ENCODE results near the gene IFNA2.
"Not testable (repeated sequence)": the region's sequence is repeated elsewhere in the genome, so short reads cannot be mapped to it uniquely, and the experiment has no call there.

The IFNA2 gene

GRCh38 chr9:21398955-21399489, 13.8 kb upstream of the IFNA2 start:
- H3K27ac ChIP-seq: no peak overlapping the region
- no peaks in the 10 kb centered on the region for H3K36me3 ChIP-seq (ENCODE audit: insufficient read depth, low read length)
- DNase-seq (ENCODE audit: low read depth, low spot score): no peak
- H3K9me3 ChIP-seq (ENCODE audit: low read depth, low read length): no peaks in the 10 kb centered on the region
- H3K9ac ChIP-seq (ENCODE audit: insufficient read length): no peak overlapping the region
- H3K4me3 ChIP-seq: no peak overlapping the region
- TF ChIP-seq POLR2AphosphoS5 (IDR thresholded peaks at IDR 0.05; ENCODE audit: borderline replicate concordance, low read depth, low read length) (no peak), FOXP2 (optimal IDR thresholded peaks at IDR 0.05; ENCODE audit: control extremely low read depth, extremely low read length, insufficient read depth) (no peak), EZH2 (IDR thresholded peaks at IDR 0.05) (no peak)

GRCh38 chr9:21395778-21396717, 10.8 kb upstream of the IFNA2 start:
- no peaks in the 10 kb centered on the region for H3K36me3 ChIP-seq (ENCODE audit: insufficient read depth, low read length)
- H3K9ac ChIP-seq (ENCODE audit: insufficient read length): peak overlapping the region; percentile 84
- H3K9me3 ChIP-seq (ENCODE audit: low read depth, low read length): no peaks in the 10 kb centered on the region
- peak overlapping the region; percentile 95 for H3K4me3 ChIP-seq
- H3K27ac ChIP-seq: no peak overlapping the region
- no peak for DNase-seq (ENCODE audit: low read depth, low spot score)
- TF ChIP-seq EZH2 (IDR thresholded peaks at IDR 0.05): no peak
- TF ChIP-seq FOXP2 (optimal IDR thresholded peaks at IDR 0.05; ENCODE audit: control extremely low read depth, extremely low read length, insufficient read depth): no peak
- TF ChIP-seq POLR2AphosphoS5 (IDR thresholded peaks at IDR 0.05; ENCODE audit: borderline replicate concordance, low read depth, low read length): no peak

GRCh38 chr9:21392270-21392669, 7.1 kb upstream of the IFNA2 start:
- no peak overlapping the region for H3K9ac ChIP-seq (ENCODE audit: insufficient read length)
- H3K4me3 ChIP-seq: no peak overlapping the region
- no peaks in the 10 kb centered on the region for H3K36me3 ChIP-seq (ENCODE audit: insufficient read depth, low read length)
- TF ChIP-seq POLR2AphosphoS5 (IDR thresholded peaks at IDR 0.05; ENCODE audit: borderline replicate concordance, low read depth, low read length) (no peak), EZH2 (IDR thresholded peaks at IDR 0.05) (no peak), FOXP2 (optimal IDR thresholded peaks at IDR 0.05; ENCODE audit: control extremely low read depth, extremely low read length, insufficient read depth) (no peak)
- DNase-seq (ENCODE audit: low read depth, low spot score): no peak
- no peak overlapping the region for H3K27ac ChIP-seq
- no peaks in the 10 kb centered on the region for H3K9me3 ChIP-seq (ENCODE audit: low read depth, low read length)

- Histone ChIP-seq H3K9me3 (ENCODE audit: low read depth, low read length) (no peaks in the 10 kb centered on the region), H3K36me3 (ENCODE audit: insufficient read depth, low read length) (no peaks in the 10 kb centered on the region), H3K27ac (no peak overlapping the region), H3K4me3 (no peak overlapping the region), H3K9ac (ENCODE audit: insufficient read length) (no peak overlapping the region)
- no peak for DNase-seq (ENCODE audit: low read depth, low spot score)
- TF ChIP-seq EZH2 (IDR thresholded peaks at IDR 0.05) (no peak), FOXP2 (optimal IDR thresholded peaks at IDR 0.05; ENCODE audit: control extremely low read depth, extremely low read length, insufficient read depth) (no peak), POLR2AphosphoS5 (IDR thresholded peaks at IDR 0.05; ENCODE audit: borderline replicate concordance, low read depth, low read length) (no peak)
Measured at GRCh38 chr9:21383627-21384026, 1.6 kb downstream of the IFNA2 start.

DNA sequence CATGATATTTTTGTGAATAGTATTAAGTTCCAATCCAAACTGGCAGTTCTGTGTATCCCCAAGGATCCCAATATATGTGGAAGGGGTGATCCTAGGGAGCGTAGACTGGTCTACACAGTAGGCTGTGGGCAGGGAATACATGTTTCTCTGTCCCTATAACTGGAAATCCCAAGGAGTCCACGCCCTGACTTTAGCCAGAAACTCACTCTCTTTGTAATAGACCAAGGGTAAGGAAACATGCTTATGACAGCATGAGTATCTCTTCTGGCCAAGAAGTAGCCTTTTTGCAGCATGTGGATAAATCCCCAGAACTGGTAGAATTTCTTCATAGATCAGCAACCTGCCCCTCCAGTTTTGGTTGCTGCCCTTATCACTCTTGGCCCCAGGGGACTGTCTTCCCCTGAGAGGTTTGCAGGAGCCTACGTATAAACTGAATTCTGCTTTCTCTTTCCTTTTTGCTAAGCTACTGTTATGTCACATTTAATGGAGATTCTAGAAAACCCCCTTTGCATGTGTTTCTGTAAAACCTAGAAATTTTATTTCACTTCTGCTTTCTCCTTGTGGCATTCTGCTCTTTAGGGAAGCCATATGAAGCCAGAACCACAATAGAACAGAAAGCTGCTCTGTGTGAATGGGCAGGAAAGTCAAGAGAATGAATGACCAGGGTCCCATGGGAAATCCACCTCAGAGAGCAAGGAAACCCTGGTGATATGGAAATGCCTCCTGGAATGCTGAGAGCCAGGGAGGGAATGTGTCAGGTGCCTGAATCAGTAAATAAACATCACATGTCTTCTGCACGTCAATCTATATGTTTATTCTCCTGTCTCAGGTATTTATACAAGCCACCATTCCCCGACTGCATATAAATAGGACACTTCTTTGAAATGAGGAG, 3.5 kb downstream of the IFNA2 start:
- no peak for DNase-seq (ENCODE audit: low read depth, low spot score)
- H3K27ac ChIP-seq: no peak overlapping the region
- H3K9ac ChIP-seq (ENCODE audit: insufficient read length): no peak overlapping the region
- TF ChIP-seq FOXP2 (optimal IDR thresholded peaks at IDR 0.05; ENCODE audit: control extremely low read depth, extremely low read length, insufficient read depth) (no peak), POLR2AphosphoS5 (IDR thresholded peaks at IDR 0.05; ENCODE audit: borderline replicate concordance, low read depth, low read length) (no peak), EZH2 (IDR thresholded peaks at IDR 0.05) (no peak)
- no peaks in the 10 kb centered on the region for H3K9me3 ChIP-seq (ENCODE audit: low read depth, low read length)
- H3K4me3 ChIP-seq: no peak overlapping the region
- no peaks in the 10 kb centered on the region for H3K36me3 ChIP-seq (ENCODE audit: insufficient read depth, low read length)

- H3K4me3 ChIP-seq; H3K9ac ChIP-seq (ENCODE audit: insufficient read length); H3K9me3 ChIP-seq (ENCODE audit: low read depth, low read length); H3K36me3 ChIP-seq (ENCODE audit: insufficient read depth, low read length); DNase-seq (ENCODE audit: low read depth, low spot score); H3K27ac ChIP-seq: not testable (repeated sequence)
Measured at GRCh38 chr9:21371467-21371866, 13.7 kb downstream of the IFNA2 start.

DNA sequence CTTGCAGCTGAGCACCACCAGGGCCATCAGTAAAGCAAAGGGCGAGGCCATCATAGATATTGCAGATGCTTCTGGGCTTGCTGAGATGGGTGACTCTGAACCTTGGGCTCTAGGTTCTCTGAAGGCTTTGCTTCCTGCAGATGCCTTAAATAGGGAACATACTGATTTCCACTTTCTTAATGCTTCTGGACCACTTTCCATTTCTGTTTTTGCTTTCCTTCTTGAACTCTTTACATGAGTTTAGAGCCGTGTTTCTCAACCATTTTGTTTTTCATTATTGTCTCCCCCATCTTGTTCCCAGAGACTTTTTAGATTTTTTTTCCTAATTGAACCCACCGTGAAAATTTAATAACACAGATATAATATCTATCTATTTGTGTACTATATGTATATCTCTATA, 17.2 kb downstream of the IFNA2 start, which contains the start of gene IFNA13:
Gene IFNA13 (minus strand): TSS at position 101 of the 400 bp plus-strand sequence. CDS start 47 bp downstream, at position 54.
- Histone ChIP-seq H3K27ac (no peak within 1 kb of the TSS), H3K9ac (ENCODE audit: insufficient read length) (no peak within 1 kb of the TSS), H3K36me3 (ENCODE audit: insufficient read depth, low read length) (no peaks in the 10 kb centered on the region), H3K4me3 (no peak within 1 kb of the TSS), H3K9me3 (ENCODE audit: low read depth, low read length) (no peaks in the 10 kb centered on the region)
- TF ChIP-seq EZH2 (IDR thresholded peaks at IDR 0.05) (no peak), POLR2AphosphoS5 (IDR thresholded peaks at IDR 0.05; ENCODE audit: borderline replicate concordance, low read depth, low read length) (no peak), FOXP2 (optimal IDR thresholded peaks at IDR 0.05; ENCODE audit: control extremely low read depth, extremely low read length, insufficient read depth) (no peak)
- DNase-seq (ENCODE audit: low read depth, low spot score): no peak

- not testable (repeated sequence) for DNase-seq (ENCODE audit: low read depth, low spot score); H3K4me3 ChIP-seq; H3K36me3 ChIP-seq (ENCODE audit: insufficient read depth, low read length); H3K9ac ChIP-seq (ENCODE audit: insufficient read length); H3K9me3 ChIP-seq (ENCODE audit: low read depth, low read length); H3K27ac ChIP-seq
Measured at GRCh38 chr9:21367169-21367568, 18.0 kb downstream of the IFNA2 start.

Measured in SK-N-MC (cell line).